NCI-H1417 (cell line): ENCODE measurements around the gene SPATC1L.

Experiments
- DNase-seq, 3 experiments: peaks; one replicate each; lab custom pipeline; 2025; lab: John Stamatoyannopoulos, UW

The SPATC1L gene

GRCh38 chr21:46150491-46151121 lies 33.7 kb downstream of the SPATC1L start:
- DNase-seq = no peak

GRCh38 chr21:46150073-46150472 lies 34.2 kb downstream of the SPATC1L start:
- DNase-seq = no peak

DNA sequence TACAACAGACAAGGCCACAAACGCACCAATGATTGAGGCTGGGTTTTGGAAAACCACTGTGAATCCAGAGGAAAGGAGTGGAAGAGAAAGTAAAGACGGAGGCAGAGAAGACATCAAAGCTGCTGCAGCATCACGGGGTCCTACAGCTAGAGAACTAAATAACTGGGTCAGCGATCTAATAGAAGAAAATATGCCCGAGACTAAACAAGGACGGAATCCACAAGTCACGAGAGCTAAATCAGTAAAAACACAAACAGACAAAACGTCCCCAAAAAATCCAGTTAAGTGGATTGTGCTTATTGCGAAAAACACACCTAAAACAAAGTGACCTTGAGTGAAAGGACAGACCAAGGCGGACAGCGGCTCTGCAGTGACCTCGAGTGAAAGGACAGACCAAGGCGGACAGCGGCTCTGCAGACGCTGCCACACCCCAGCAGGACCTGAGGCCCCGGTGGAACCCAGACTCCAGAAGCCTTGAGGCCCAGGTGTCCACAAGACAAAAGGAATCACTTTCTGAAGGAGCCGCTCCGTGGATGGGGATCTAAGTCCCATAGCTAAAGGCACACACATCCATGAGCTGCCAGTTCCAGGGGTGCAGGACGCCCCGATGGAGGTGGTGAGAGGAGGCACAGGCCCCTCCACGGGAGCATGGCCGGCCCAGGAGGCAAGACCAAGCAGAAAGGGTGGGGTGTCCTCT lies 34.9 kb downstream of the SPATC1L start:
- DNase-seq = no peak

- DNase-seq = no peak
Measured at GRCh38 chr21:46148106-46148505, 36.2 kb downstream of the SPATC1L start.

- DNase-seq = peak in 2 of 3 experiments; percentile 49 to 50
Measured at GRCh38 chr21:46147429-46147828, 36.8 kb downstream of the SPATC1L start.

- no peak for DNase-seq
Measured at GRCh38 chr21:46146856-46147255, 37.4 kb downstream of the SPATC1L start.

DNA sequence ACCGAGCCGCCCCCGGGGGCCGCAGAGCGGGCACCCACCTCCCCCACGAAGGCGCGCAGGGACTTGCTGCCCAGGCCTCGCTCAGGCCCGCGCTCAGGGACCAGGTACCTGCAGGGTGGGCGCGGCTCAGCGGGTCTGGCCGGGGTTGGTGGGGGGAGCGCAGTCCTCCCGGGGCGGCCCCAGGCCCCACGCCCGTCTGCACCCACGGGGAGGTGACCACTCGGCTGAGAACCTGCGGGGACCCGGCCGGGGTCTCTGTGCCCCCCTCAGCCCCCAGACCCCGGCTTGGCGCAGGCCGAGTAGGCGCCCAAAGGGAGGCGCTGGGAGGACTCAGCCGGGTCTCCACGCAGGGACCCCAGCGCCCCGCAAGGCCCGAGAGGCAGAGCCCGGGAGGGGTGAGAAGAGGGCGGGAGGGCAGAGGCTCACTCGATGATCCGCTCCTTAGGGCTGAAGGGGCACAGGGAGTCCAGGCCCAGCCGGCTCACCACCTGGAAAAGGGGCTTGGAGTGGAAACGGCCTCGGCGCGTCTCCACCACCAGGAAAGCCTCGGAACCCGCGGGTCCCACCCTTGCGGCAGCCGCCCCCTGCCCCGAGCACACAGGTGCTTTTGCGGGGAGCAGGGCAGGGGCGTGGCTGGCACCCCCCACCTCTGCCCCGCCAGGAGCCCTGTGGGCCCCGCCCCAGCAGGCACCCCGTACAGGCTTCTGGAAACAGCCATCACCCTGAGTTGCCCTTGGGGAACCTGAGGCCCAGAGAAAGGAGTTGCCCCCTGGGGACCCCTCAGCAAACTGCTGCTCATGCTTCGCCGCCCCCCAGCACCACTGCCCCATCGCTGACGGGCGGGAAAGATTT lies 38.2 kb downstream of the SPATC1L start:
- no peak for DNase-seq

DNA sequence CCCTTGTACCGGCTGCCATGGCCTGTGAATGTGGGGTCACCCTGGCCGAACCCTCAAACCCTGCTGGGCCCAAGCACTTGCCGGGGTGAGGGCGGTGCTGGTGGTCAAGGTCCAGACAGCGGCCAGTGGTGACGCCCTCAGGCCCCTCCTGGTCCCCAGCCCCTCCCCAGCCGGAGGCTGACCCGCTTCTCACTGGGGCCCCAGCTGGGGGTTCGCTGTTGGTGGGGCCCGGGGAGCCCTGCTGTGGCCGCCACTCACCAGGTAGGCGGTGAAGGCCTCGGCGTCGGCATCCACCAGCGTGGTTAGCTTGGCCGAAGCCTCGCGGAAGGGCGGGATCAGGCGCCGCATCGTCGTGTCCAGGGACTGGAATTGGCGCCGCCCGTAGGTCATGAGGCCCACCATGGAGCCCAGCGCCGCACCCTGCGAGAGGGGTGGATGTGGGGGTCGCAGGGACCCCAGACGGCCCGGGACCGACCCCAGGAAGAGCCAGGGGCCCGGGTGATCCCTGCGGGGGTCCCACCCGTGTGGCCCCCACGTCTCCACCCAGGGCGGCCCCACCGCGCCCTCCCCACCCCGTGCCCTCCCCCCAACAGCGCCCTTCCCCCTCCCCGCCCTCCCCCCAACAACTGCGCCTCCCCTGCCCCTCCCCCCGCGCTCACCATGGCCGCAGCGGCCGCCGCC lies 39.0 kb downstream of the SPATC1L start:
- no peak for DNase-seq

GRCh38 chr21:46144464-46145070 lies 39.7 kb downstream of the SPATC1L start:
- DNase-seq = no peak

GRCh38 chr21:46142582-46143473 lies 41.4 kb downstream of the SPATC1L start:
- no peak for DNase-seq

GRCh38 chr21:46141767-46142581 lies 42.3 kb downstream of the SPATC1L start:
- DNase-seq = no peak

DNA sequence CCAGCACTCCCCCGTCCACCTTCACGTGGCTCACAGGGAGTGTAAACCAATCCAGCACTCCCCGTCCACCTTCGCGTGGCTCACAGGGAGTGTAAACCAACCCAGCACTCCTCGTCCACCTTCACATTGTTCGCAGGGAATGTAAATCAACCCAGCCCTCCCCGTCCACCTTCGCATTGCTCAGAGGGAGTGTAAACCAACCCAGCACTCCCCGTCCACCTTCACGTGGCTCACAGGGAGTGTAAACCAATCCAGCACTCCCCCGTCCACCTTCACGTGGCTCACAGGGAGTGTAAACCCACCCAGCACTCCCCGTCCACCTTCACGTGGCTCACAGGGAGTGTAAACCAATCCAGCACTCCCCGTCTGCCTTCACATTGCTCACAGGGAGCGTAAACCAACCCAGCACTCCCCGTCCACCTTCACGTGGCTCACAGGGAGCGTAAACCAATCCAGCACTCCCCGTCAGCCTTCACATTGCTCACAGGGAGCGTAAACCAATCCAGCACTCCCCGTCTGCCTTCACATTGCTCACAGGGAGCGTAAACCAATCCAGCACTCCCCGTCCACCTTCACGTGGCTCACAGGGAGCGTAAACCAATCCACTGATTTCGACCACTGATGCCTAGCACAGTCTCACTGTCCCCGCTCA lies 43.8 kb downstream of the SPATC1L start:
- DNase-seq = peak in 1 of 3 experiments; percentile 17

GRCh38 chr21:46139686-46140085 lies 44.6 kb downstream of the SPATC1L start:
- no peak for DNase-seq

DNA sequence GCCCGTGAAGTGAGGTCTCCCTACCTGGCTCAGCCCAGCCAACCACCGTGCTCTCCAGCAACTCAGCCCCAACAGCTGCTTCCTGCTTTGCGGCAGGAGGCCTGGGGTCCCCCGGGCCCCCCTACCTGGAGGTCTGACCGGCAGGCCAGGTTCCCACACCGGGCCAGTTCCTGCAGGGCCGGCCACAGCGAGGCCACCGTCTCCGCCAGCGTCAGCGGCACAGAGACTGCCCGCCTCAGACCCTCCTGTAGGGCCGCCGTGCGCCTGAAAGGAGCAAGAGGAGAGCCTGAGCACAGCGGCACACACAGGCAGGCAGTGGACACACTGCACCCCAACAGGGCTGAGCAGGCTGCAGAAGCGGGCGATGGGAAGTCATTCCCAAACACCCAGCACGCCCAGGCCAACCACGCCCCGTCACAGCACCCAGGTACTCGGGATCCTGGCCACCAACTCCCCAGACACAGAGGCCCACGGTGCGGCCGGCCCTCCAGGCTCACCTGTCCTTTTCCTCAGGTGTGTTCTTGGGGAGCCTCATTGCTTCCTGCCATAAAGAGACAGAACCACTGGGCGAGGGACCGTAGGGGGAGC lies 45.8 kb downstream of the SPATC1L start:
- DNase-seq = no peak

- DNase-seq = no peak
Measured at GRCh38 chr21:46137908-46138307, 46.4 kb downstream of the SPATC1L start.

DNA sequence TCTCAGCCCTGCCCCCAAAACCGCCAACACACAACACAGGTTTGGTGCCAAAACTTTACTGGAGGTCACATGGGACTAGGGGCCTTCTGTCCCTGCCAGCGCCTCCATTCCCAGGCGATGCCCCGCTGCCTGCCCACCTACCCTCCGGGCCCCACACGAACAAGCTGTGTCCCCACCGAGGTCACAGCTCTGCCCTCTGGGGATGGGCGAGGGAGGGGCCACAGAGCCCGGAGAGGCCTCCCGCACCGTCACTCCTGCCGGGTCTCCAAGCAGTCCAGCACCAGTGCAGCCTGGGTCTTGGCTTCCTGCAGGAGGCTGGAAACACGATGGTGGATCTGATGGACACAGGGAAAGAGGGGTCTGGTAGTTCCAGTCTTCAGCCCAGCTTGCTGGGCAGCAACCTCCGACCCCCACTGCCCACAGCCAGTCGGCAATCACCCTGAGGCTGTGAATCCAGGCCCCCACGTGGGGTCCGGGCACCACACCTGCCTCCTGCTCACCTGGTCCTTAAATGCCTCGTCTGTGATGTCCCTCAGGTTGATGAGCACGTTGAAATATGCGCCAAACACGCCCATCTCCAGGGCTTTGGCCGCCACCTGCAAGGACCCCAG lies 47.4 kb downstream of the SPATC1L start:
- DNase-seq = no peak

DNA sequence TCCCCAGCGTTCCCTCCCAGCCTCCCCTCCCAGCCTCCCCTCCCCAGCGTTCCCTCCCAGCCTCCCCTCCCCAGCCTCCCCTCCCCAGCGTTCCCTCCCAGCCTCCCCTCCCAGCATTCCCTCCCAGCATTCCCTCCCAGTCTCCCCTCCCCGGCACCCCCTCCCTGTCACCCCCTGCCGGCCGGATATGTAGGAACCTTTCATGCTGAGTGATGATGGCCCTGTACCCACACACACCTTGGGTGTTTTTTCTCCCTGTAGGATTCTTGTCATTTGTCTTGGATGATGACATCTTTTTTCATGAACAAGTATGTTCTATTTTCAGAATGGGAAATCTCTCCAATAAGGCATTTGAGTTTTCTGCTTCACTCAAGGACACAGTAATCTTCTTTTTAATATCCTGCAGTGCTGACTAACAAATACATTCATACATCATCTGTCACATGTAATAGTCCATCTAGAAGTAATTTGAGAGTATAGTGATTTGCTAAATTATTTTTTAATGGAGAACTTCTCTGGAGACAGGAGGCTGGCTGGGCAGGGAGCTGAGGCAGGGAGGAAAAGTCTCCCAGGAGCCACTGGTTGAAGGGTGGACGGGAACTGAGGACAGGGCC lies 48.4 kb downstream of the SPATC1L start:
- peak in 1 of 3 experiments; percentile 22 for DNase-seq
